Uterus (tissue), 4 donors: Measurements from ENCODE around the gene RASL11B. TPM values are rescaled to one million over a fixed set of nuclear protein-coding genes. Genes with fewer than 3 reads are reported as not detected.

Experiments used
- DNase-seq, 2 donors: peaks; one replicate each; pipeline ENCODE4 v3.0.0-alpha.2; 2019 to 2020
- H3K27ac ChIP-seq, 2 donors: fragments of 200-600 bp; sonication (generic); 1 replicate in 1 of 2; 2 replicates in 1 of 2; pipeline ENCODE4 v1.5.1; 2016 to 2018
- H3K27me3 ChIP-seq, 2 donors: fragments of 200-600 bp; sonication (generic); one replicate each; pipeline ENCODE4 v1.5.1; 2018 to 2019; ENCODE audit warnings: control low read depth in 1 of 2
- H3K36me3 ChIP-seq, 2 donors: fragments of 200-600 bp; sonication (generic); one replicate each; pipeline ENCODE4 v1.5.1; 2019; ENCODE audit warnings: control low read depth in 1 of 2
- H3K4me1 ChIP-seq, 2 donors: fragments of 200-600 bp; sonication (generic); one replicate each; pipeline ENCODE4 v1.5.1; 2018 to 2019; ENCODE audit warnings: control low read depth in 1 of 2
- H3K4me3 ChIP-seq, 2 donors: fragments of 200-600 bp; sonication (generic); 1 replicate in 1 of 2; 2 replicates in 1 of 2; pipeline ENCODE4 v1.5.1; 2018 to 2019; ENCODE audit warnings: mild to moderate bottlenecking in 1 of 2
- H3K9me3 ChIP-seq, 2 donors: fragments of 200-600 bp; sonication (generic); one replicate each; pipeline ENCODE4 v1.5.1; 2019; ENCODE audit warnings: control low read depth in 1 of 2
- CTCF ChIP-seq, 4 experiments: fragments of 200-600 bp in 2 of 4; fragments of 450-650 bp in 2 of 4; sonication (generic) in 2 of 4; IDR thresholded peaks; one replicate each; pipeline ENCODE4 v1.5.1; 2016 to 2019; ENCODE audit warnings: antibody characterized with exemption in 4 of 4, mild to moderate bottlenecking in 2 of 4, moderate library complexity in 1 of 4
- POLR2A ChIP-seq, 2 donors: fragments of 450-650 bp; IDR thresholded peaks; one replicate each; pipeline ENCODE4 v1.6.1; 2016; ENCODE audit warnings: antibody characterized with exemption in 2 of 2, mild to moderate bottlenecking in 1 of 2, moderate library complexity in 1 of 2
- intact Hi-C: fragments of 100-400 bp; cut with DNase I; formaldehyde crosslinking; loops from one replicate; pipeline ENCODE4 v1.15.1; 2023; ENCODE audit warnings: low total_unique reads
- total RNA-seq, 4 donors: library from RNA; depleted of rRNA in 3 of 4; stranded (reverse); fragments of >200 nt in 3 of 4; gene quantifications; one replicate each; pipeline versions ENCODE4 v1.1.0 to v1.2.4, GENCODE V29; 2014 to 2023
- donor health status: DM: yes; HTN: yes; CAD: no.

Gene RASL11B
- total RNA-seq, 4 donors from 2014 or later = 0.29 to 36.4 (median 4.4) TPM

GRCh38 chr4:52877694-52878093, 15.6 kb downstream of the RASL11B start:
- no peaks in the 10 kb centered on the region for H3K36me3 ChIP-seq
- no peaks in the 10 kb centered on the region for H3K9me3 ChIP-seq
- H3K27ac ChIP-seq = no peak overlapping the region
- no peaks in the 10 kb centered on the region for H3K27me3 ChIP-seq
- H3K4me1 ChIP-seq = no peaks in the 10 kb centered on the region
- intact Hi-C loops = no loop called here
- no peak overlapping the region for H3K4me3 ChIP-seq
- DNase-seq = no peak
- TF ChIP-seq CTCF (IDR thresholded peaks at IDR 0.05) = no peak

- no peak overlapping the region for H3K27ac ChIP-seq
- no peaks in the 10 kb centered on the region for H3K9me3 ChIP-seq
- H3K36me3 ChIP-seq = no peaks in the 10 kb centered on the region
- no peaks in the 10 kb centered on the region for H3K4me1 ChIP-seq
- no peak for DNase-seq
- no peak overlapping the region for H3K4me3 ChIP-seq
- TF ChIP-seq POLR2A (IDR thresholded peaks at IDR 0.05) (no peak), CTCF (IDR thresholded peaks at IDR 0.05) (no peak)
- intact Hi-C loops = no loop called here
- H3K27me3 ChIP-seq = no peaks in the 10 kb centered on the region
These were observed 17.4 kb downstream of the RASL11B start for GRCh38 chr4:52879471-52879870.

- H3K4me3 ChIP-seq = no peak overlapping the region
- no peaks in the 10 kb centered on the region for H3K27me3 ChIP-seq
- TF ChIP-seq POLR2A (IDR thresholded peaks at IDR 0.05) (no peak), CTCF (IDR thresholded peaks at IDR 0.05) (no peak)
These were observed 18.9 kb downstream of the RASL11B start for GRCh38 chr4:52880994-52881393.

GRCh38 chr4:52883183-52883621, 21.1 kb downstream of the RASL11B start:
- intact Hi-C loops = no loop called here
- no peak for TF ChIP-seq CTCF (IDR thresholded peaks at IDR 0.05)
- no peak for TF ChIP-seq POLR2A (IDR thresholded peaks at IDR 0.05)

More at GRCh38 chr4:52880994-52881393, 18.9 kb downstream of the RASL11B start:
- Histone ChIP-seq H3K27ac (no peak overlapping the region), H3K9me3 (no peaks in the 10 kb centered on the region), H3K36me3 (no peaks in the 10 kb centered on the region), H3K4me1 (no peaks in the 10 kb centered on the region)
- no peak for DNase-seq
- intact Hi-C loops = no loop called here

GRCh38 chr4:52883707-52884669, 21.9 kb downstream of the RASL11B start:
- intact Hi-C loops = no loop called here
- no peak for TF ChIP-seq CTCF (IDR thresholded peaks at IDR 0.05)
- no peak for TF ChIP-seq POLR2A (IDR thresholded peaks at IDR 0.05)
- H3K9me3 ChIP-seq = no peaks in the 10 kb centered on the region
- H3K4me1 ChIP-seq = no peaks in the 10 kb centered on the region
- H3K36me3 ChIP-seq = no peaks in the 10 kb centered on the region
- H3K4me3 ChIP-seq = no peak overlapping the region
- no peak for DNase-seq
- no peak overlapping the region for H3K27ac ChIP-seq
- H3K27me3 ChIP-seq = no peaks in the 10 kb centered on the region

More at GRCh38 chr4:52883183-52883621, 21.1 kb downstream of the RASL11B start:
- H3K36me3 ChIP-seq = no peaks in the 10 kb centered on the region
- H3K9me3 ChIP-seq = no peaks in the 10 kb centered on the region
- H3K27ac ChIP-seq = no peak overlapping the region
- H3K27me3 ChIP-seq = no peaks in the 10 kb centered on the region
- no peak overlapping the region for H3K4me3 ChIP-seq
- DNase-seq = no peak
- H3K4me1 ChIP-seq = no peaks in the 10 kb centered on the region
